Heart right ventricle (tissue), 16 donors: ENCODE results near the gene DNAJB5. TPM values are rescaled to one million over a fixed set of nuclear protein-coding genes. Genes with fewer than 3 reads are reported as not detected.

ENCODE experiments used
- ATAC-seq, 8 donors: fragments of 200-7000 bp; cut with Tn5 transposase; one replicate each; pipeline ENCODE4 v1.9.1; 2020; ENCODE audit warnings: mild to moderate bottlenecking in 8 of 8, moderate library complexity in 8 of 8, moderate number of reproducible peaks in 1 of 8
- DNase-seq, 2 donors: peaks; one replicate each; pipeline ENCODE4 v3.0.0-alpha.2; 2020
- H3K27ac ChIP-seq, 10 donors: fragments of 200-600 bp; sonication (generic) in 2 of 10; one replicate each; pipeline versions ENCODE4 v1.5.0 to v1.8.0; 2020 to 2022; ENCODE audit warnings: mild to moderate bottlenecking in 3 of 10
- H3K27me3 ChIP-seq, 7 donors: fragments of 200-600 bp; one replicate each; pipeline ENCODE4 v1.8.0; 2021 to 2022; ENCODE audit warnings: mild to moderate bottlenecking in 2 of 7
- H3K36me3 ChIP-seq, 9 donors: fragments of 200-600 bp; sonication (generic) in 1 of 9; one replicate each; pipeline versions ENCODE4 v1.5.0 to v1.8.0; 2020 to 2022; ENCODE audit warnings: mild to moderate bottlenecking in 2 of 9
- H3K4me1 ChIP-seq, 9 donors: fragments of 200-600 bp; sonication (generic) in 1 of 9; one replicate each; pipeline versions ENCODE4 v1.5.0 to v1.8.0; 2020 to 2022; ENCODE audit warnings: mild to moderate bottlenecking in 4 of 9
- H3K4me3 ChIP-seq, 10 donors: fragments of 200-600 bp; sonication (generic) in 2 of 10; one replicate each; pipeline versions ENCODE4 v1.5.0 to v1.8.0; 2020 to 2022; ENCODE audit warnings: mild to moderate bottlenecking in 7 of 10, moderate library complexity in 2 of 10
- H3K9me3 ChIP-seq, 11 donors: fragments of 200-600 bp in 10 of 11; sonication (generic) in 2 of 11; one replicate each; pipeline versions ENCODE4 v1.5.0 to v1.8.0; 2013 to 2022; ENCODE audit warnings: mild to moderate bottlenecking in 2 of 11, control low read depth in 1 of 11, moderate library complexity in 1 of 11
- CTCF ChIP-seq, 9 donors: fragments of 200-600 bp; sonication (generic) in 2 of 9; IDR thresholded peaks; one replicate each; pipeline versions ENCODE4 v1.5.0 to v1.8.0; 2021 to 2022; ENCODE audit warnings: antibody characterized with exemption in 9 of 9, mild to moderate bottlenecking in 5 of 9, moderate library complexity in 1 of 9
- WGBS, 2 donors: extraction: QIAGEN DNeasy Blood & Tissue Kit; methylation state at CpG; one replicate each; pipeline ENCODE4 v1.1.7; 2013; ENCODE audit warnings: inconsistent platforms in 1 of 2; 5-methylcytosine and 5-hydroxymethylcytosine counted together
- intact Hi-C, 10 donors: fragments of 100-400 bp; cut with DNase I; formaldehyde crosslinking; loops; one replicate each; pipeline versions ENCODE4 v1.11.1 to v1.14.2; 2022
- polyA plus RNA-seq, 2 donors: library from polyadenylated mRNA; stranded (reverse); fragments of 200-250 nt; gene quantifications; one replicate each; pipeline ENCODE4 v1.2.3, GENCODE V29; 2013
- total RNA-seq, 10 donors: library from RNA; stranded (reverse); fragmentation: NEBNext Ultra II Directional in 3 of 10; extraction: Animal tissue kit (Norgen Biotek cat#: 25700) in 3 of 10; gene quantifications; one replicate each; pipeline versions ENCODE4 v1.2.1 to v1.2.4, GENCODE V29; 2021 to 2023
- donor health status: Arrhythmogenic right ventricular cardiomyopathy.
- donor health status: ischemic (EF 13 %, LVEDD 7.1; RV severe dilation, severe dysfunction).
- donor health status: healthy with polysubstance abuse.
- donor health status: DM: no; HTN: yes; CAD: no.
- donor health status: DM: no; HTN: no; CAD: no.
- donor health status: ischemic (EF 25% LVEDD 6.9; RV normal size, moderate dysfunction).
- donor health status: ischemic (EF 25% LVEDD 5.7; RV mildly dilated, moderate dysfunction).
- donor health status: healthy.
- donor health status: DM: yes; HTN: yes; CAD: no.
- donor health status: Ischemic cardiomyopathy.
- donor health status: ischemic (EF 35%, LVEDD 5.7; RV mildly dilated, moderate dysfunction).
- donor health status: nonischemic (EF 11% LVEDD 7.7; RV severe dilation, severe dysfunction).
- donor health status: DM: yes; HTN: yes; CAD: no.
- donor health status: PGD.
- donor health status: ischemic (EF 29% LVEDD 5.4; RV normal size, mild dysfunction).
- donor health status: nonischemic (EF 23%, LVEDD 6.1; RV moderate dilation, normal function).

DNAJB5 gene
- total and polyA plus RNA-seq, 12 donors: 44.0 to 206 (median 85.1) TPM

DNA sequence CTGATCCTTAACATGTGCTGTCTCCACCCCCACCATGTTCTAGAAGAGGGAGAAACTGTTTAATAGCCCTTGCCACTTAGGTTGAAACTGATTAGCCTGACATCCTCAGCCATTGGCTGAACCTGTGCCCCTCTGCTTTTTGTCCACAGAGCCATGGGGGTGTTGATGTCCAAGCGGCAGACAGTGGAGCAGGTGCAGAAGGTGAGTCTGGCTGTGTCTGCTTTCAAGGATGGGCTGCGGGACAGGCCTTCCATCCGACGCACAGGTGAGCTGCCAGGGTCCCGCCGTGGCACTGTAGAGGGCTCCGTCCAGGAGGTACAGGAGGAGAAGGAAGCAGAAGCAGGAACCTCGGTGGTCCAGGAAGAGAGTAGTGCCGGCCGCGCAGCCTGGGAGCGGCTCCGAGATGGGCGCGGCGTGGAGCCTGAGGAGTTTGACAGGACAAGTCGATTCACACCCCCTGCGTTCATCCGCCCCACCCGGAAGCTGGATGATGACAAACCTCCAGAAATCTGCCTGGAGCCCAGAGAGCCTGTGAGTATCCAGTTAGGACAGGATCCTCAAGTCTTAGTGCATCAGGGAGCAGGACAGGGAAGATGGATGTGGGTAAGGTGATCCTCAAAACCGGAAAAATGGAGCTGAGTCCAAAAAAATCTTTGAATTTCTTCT is 18.3 kb upstream of the DNAJB5 start:
- Histone ChIP-seq H3K36me3 (no peaks in the 10 kb centered on the region), H3K27me3 (peaks cover 0 to 28% (median 8%) of the 10 kb centered on the region in 7 donors), H3K4me3 (no peak overlapping the region), H3K9me3 (no peaks in the 10 kb centered on the region), H3K4me1 (no peaks in the 10 kb centered on the region), H3K27ac (no peak overlapping the region)
- ATAC-seq: no peak
- no peak for TF ChIP-seq CTCF (IDR thresholded peaks at IDR 0.05)
- WGBS, 2 donors: 92 to 95% methylated on average over 21 of the region's 21 CpGs
- no peak for DNase-seq
- intact Hi-C loops: loop anchor here in 1 of 10 donors (5.0 kb wide), 1 partner anchor 89 kb away; no protein-coding TSS in a partner anchor

DNA sequence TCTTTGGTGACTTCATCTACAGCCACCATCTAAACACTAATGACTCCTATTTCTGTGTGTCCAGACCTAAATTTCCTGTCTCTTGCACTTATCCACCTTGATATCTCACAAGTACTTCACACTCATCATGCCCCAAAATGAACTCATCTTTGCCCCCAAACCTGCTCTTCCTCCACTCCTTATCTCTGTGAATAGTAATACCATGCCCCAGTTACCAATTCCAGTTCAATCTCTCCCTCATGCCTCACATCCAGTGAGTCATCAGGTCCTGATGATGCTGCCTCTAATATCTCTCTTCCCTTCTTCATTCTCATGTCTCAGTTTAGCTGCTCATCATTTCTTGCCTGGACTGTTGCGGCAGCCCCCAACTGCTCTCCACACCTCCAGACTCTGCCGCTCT is 14.9 kb upstream of the DNAJB5 start:
- DNase-seq (no peak), ATAC-seq (no peak)
- Histone ChIP-seq H3K27ac (no peak overlapping the region), H3K27me3 (peaks cover 0 to 4% (median 0%) of the 10 kb centered on the region in 7 donors), H3K9me3 (no peaks in the 10 kb centered on the region), H3K4me1 (no peaks in the 10 kb centered on the region), H3K4me3 (no peak overlapping the region), H3K36me3 (no peaks in the 10 kb centered on the region)
- intact Hi-C loops: loop anchor here in 2 of 10 donors (5.0 kb wide), 2 partner anchors 72 to 92 kb away; no protein-coding TSS in a partner anchor
- TF ChIP-seq CTCF (IDR thresholded peaks at IDR 0.05): no peak
- WGBS, 2 donors: 93 to 97% methylated on average over 2 of the region's 2 CpGs

DNA sequence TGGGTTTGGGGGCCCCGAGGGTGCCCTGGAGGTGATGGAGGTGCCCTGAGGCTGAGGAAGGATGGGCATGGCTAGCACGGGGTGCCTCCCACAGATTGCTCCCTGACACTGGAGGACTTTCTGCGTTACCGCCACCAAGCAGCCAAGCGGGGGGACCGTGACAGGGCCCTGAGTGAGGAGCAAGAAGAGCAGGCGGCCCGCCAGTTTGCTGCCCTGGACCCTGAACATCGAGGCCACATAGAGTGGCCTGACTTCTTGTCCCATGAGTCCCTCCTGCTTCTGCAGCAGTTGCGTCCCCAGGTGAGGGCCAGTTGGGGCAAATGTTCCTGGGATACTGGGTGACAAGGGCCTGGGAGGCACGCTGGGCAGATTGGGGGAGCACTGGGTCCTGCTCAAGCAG is 13.1 kb upstream of the DNAJB5 start:
- no peak for DNase-seq
- intact Hi-C loops: loop anchor here in 1 of 10 donors (5.0 kb wide), 1 partner anchor 74 kb away; no protein-coding TSS in a partner anchor
- Histone ChIP-seq H3K36me3 (no peaks in the 10 kb centered on the region), H3K27me3 (peaks cover 0 to 4% (median 0%) of the 10 kb centered on the region in 7 donors), H3K9me3 (no peaks in the 10 kb centered on the region), H3K4me3 (no peak overlapping the region), H3K27ac (no peak overlapping the region), H3K4me1 (no peaks in the 10 kb centered on the region)
- 90% methylated on average over 11 of the region's 11 CpGs for WGBS, 2 donors
- no peak for TF ChIP-seq CTCF (IDR thresholded peaks at IDR 0.05)
- ATAC-seq: no peak

DNA sequence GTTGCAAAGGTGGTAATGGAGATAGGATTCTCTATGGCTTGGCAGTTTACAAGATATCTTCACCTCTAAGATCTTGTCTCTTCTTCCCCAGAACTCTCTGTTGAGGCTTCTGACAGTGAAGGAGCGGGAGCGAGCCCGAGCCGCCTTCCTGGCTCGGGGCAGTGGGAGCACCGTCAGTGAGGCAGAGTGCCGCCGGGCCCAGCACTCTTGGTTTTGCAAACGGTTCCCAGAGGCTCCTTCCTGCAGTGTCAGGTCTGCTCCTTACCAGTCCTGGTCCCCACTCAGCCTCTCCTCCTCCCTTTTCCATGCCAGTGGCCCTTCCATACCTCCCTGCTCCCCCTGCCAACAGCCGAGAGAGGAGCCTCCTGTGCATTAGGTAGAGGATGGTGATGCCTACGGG is 12.6 kb upstream of the DNAJB5 start:
- Histone ChIP-seq H3K27me3 (peaks cover 0 to 4% (median 0%) of the 10 kb centered on the region in 7 donors), H3K27ac (no peak overlapping the region), H3K9me3 (no peaks in the 10 kb centered on the region), H3K36me3 (no peaks in the 10 kb centered on the region), H3K4me3 (no peak overlapping the region), H3K4me1 (no peaks in the 10 kb centered on the region)
- no peak for DNase-seq
- no peak for ATAC-seq
- no peak for TF ChIP-seq CTCF (IDR thresholded peaks at IDR 0.05)
- WGBS, 2 donors: 87 to 94% methylated on average over 11 of the region's 11 CpGs
- intact Hi-C loops: loop anchor here in 1 of 10 donors (5.0 kb wide), 1 partner anchor 75 kb away; no protein-coding TSS in a partner anchor
